Hepatocyte (in vitro differentiated cells): ENCODE results near the gene RASA3. TPM values are rescaled to one million over a fixed set of nuclear protein-coding genes. Genes with fewer than 3 reads are reported as not detected.
A peak's percentile ranks its signal among the peaks of the same experiment; 100 is the strongest.

Source experiments
- DNase-seq: peaks from one replicate; pipeline ENCODE4 v3.0.0-alpha.2; 2016; ENCODE audit warnings: low spot score
- H2AFZ ChIP-seq: fragments of 200-600 bp; sonication (generic); 2 replicates; pipeline ENCODE4 v1.6.0; 2016; ENCODE audit warnings: antibody characterized with exemption, mild to moderate bottlenecking
- H3K27ac ChIP-seq: fragments of 200-600 bp; sonication (generic); 2 replicates; pipeline ENCODE4 v1.5.1; 2016; ENCODE audit warnings: mild to moderate bottlenecking
- H3K27me3 ChIP-seq: fragments of 200-600 bp; sonication (generic); 2 replicates; pipeline ENCODE4 v1.6.1; 2016
- H3K36me3 ChIP-seq: fragments of 200-600 bp; sonication (generic); replicated peaks from 2 replicates; pipeline ENCODE4 v1.5.1; 2016; ENCODE audit warnings: low read depth; ENCODE audit not compliant: insufficient read depth
- H3K4me1 ChIP-seq: fragments of 200-600 bp; sonication (generic); 2 replicates; pipeline ENCODE4 v1.5.1; 2016; ENCODE audit warnings: mild to moderate bottlenecking, moderate library complexity; ENCODE audit not compliant: insufficient read depth
- H3K4me2 ChIP-seq: fragments of 200-600 bp; sonication (generic); 2 replicates; pipeline ENCODE4 v1.6.0; 2016
- H3K4me3 ChIP-seq: fragments of 200-600 bp; sonication (generic); 2 replicates; pipeline ENCODE4 v1.5.1; 2016; ENCODE audit warnings: mild to moderate bottlenecking
- H3K79me2 ChIP-seq: fragments of 200-600 bp; sonication (generic); 2 replicates; pipeline ENCODE4 v1.6.0; 2017; ENCODE audit warnings: mild to moderate bottlenecking
- H3K9me2 ChIP-seq: fragments of 200-600 bp; sonication (generic); replicated peaks from 2 replicates; pipeline ENCODE4 v1.6.0; 2017; ENCODE audit warnings: mild to moderate bottlenecking; ENCODE audit not compliant: insufficient read depth
- H3K9me3 ChIP-seq: fragments of 200-600 bp; sonication (generic); 2 replicates; pipeline ENCODE4 v1.5.1; 2016; ENCODE audit warnings: low read depth, mild to moderate bottlenecking
- H4K20me1 ChIP-seq: fragments of 200-600 bp; sonication (generic); 2 replicates; pipeline ENCODE4 v1.6.0; 2016; ENCODE audit warnings: mild to moderate bottlenecking; ENCODE audit not compliant: insufficient read depth, poor library complexity, severe bottlenecking
- CTCF ChIP-seq: fragments of 200-600 bp; sonication (generic); IDR thresholded peaks from 2 replicates; pipeline ENCODE4 v1.5.1; 2016; ENCODE audit warnings: antibody characterized with exemption, mild to moderate bottlenecking; ENCODE audit not compliant: poor library complexity
- EZH2 ChIP-seq: fragments of 200-600 bp; sonication (generic); IDR thresholded peaks from 2 replicates; pipeline ENCODE4 v1.6.1; 2016; ENCODE audit warnings: antibody characterized with exemption, mild to moderate bottlenecking, borderline replicate concordance
- EZH2phosphoT487 ChIP-seq: fragments of 200-600 bp; sonication (generic); IDR thresholded peaks from one replicate; pipeline ENCODE4 v1.6.1; 2018; ENCODE audit warnings: antibody characterized with exemption, mild to moderate bottlenecking, low read depth, moderate library complexity; ENCODE audit not compliant: unreplicated experiment, severe bottlenecking
- WGBS: methylation state at CpG from one replicate; pipeline ENCODE4 v1.1.6; 2016; ENCODE audit warnings: low lambda C conversion rate; ENCODE audit errors: missing lambda C conversion rate; 5-methylcytosine and 5-hydroxymethylcytosine counted together
- polyA plus RNA-seq: library from polyadenylated mRNA; unstranded; fragments of >200 nt; fragmentation: Nextera tagmentation; extraction: Ambion mirVana; gene quantifications from 2 replicates; pipeline ENCODE4 v1.2.1, GENCODE V29; 2016
- total RNA-seq: library from RNA; depleted of rRNA; stranded (reverse); fragments of >200 nt; gene quantifications from 2 replicates; pipeline ENCODE4 v1.2.3, GENCODE V29; 2014

Gene RASA3
- total and polyA plus RNA-seq, 2 experiments from 2014 or later, result 5.6 to 6.1 TPM

- WGBS, result 97% methylated on average over 13 of the region's 40 CpGs
- DNase-seq, result no peak
- H3K27me3 ChIP-seq, result no peaks in the 10 kb centered on the region
- H3K27ac ChIP-seq, result no peak overlapping the region
- no peak overlapping the region for H2AFZ ChIP-seq
- H3K4me3 ChIP-seq, result no peak overlapping the region
- no peaks in the 10 kb centered on the region for H3K9me2 ChIP-seq
- H3K79me2 ChIP-seq, result no peaks in the 10 kb centered on the region
- H3K4me1 ChIP-seq, result peaks cover 15% of the 10 kb centered on the region
- no peaks in the 10 kb centered on the region for H3K36me3 ChIP-seq
- TF ChIP-seq CTCF (no peak), EZH2 (no peak), EZH2phosphoT487 (no peak)
- H4K20me1 ChIP-seq, result no peaks in the 10 kb centered on the region
- H3K4me2 ChIP-seq, result no peak overlapping the region
- H3K9me3 ChIP-seq, result no peaks in the 10 kb centered on the region
These were observed 62.2 kb downstream of the RASA3 start for GRCh38 chr13:114070098-114070799.

GRCh38 chr13:114069376-114070097, 62.9 kb downstream of the RASA3 start:
- H3K79me2 ChIP-seq, result no peaks in the 10 kb centered on the region
- DNase-seq, result no peak
- no peaks in the 10 kb centered on the region for H3K27me3 ChIP-seq
- no peaks in the 10 kb centered on the region for H3K36me3 ChIP-seq
- no peak for TF ChIP-seq EZH2
- TF ChIP-seq EZH2phosphoT487, result no peak
- TF ChIP-seq CTCF, result no peak
- H3K27ac ChIP-seq, result no peak overlapping the region
- no peaks in the 10 kb centered on the region for H3K9me2 ChIP-seq
- peaks cover 18% of the 10 kb centered on the region for H3K4me1 ChIP-seq
- peak overlapping the region; percentile 53 for H3K4me2 ChIP-seq
- H3K4me3 ChIP-seq, result no peak overlapping the region
- H3K9me3 ChIP-seq, result no peaks in the 10 kb centered on the region
- 95% methylated on average over 3 of the region's 32 CpGs for WGBS
- no peak overlapping the region for H2AFZ ChIP-seq
- no peaks in the 10 kb centered on the region for H4K20me1 ChIP-seq

DNA sequence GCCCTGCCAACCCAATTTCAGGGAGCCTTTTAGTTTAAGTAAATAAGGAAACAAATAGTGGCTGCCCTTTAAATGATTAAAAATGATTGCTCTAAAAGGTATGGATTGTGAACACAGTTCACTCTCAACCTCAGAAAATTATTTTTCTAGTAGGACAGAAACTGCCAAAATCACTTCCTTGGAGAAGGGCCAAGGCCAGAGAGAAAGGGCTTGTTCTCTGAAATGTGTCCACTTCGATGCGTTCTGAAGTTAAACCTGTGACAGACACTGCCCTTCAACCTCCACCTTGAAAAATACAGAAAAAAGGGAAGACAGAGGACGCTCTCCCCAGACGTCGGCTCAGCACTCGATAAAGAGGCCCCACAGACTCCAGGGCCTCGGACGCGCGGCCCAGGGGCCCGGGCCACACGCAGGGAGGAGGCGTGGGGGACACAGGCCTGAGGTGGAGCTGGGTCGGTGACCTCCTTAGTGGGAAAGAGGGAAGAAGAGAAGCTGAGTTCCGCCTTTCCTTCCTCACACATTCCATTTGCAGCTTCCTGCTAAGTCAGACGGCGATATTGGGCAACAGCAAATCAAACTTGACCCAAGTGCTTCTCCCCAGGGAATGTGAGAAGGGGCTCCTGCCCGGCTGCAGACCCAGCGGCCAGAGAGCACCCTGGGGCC, 63.6 kb downstream of the RASA3 start:
- Histone ChIP-seq H3K36me3 (no peaks in the 10 kb centered on the region), H3K4me2 (peak overlapping the region; percentile 53)

More for the DNA sequence above, 63.6 kb downstream of the RASA3 start:
- no peaks in the 10 kb centered on the region for H4K20me1 ChIP-seq
- H3K27ac ChIP-seq, result peak overlapping the region; percentile 83
- no peaks in the 10 kb centered on the region for H3K79me2 ChIP-seq
- H3K4me3 ChIP-seq, result no peak overlapping the region
- TF ChIP-seq CTCF, result no peak
- no peak for TF ChIP-seq EZH2
- no peak for TF ChIP-seq EZH2phosphoT487
- no peaks in the 10 kb centered on the region for H3K27me3 ChIP-seq
- 63% methylated on average over 16 of the region's 19 CpGs for WGBS
- H3K9me3 ChIP-seq, result no peaks in the 10 kb centered on the region
- no peaks in the 10 kb centered on the region for H3K9me2 ChIP-seq
- peaks cover 25% of the 10 kb centered on the region for H3K4me1 ChIP-seq
- DNase-seq, result no peak
- no peak overlapping the region for H2AFZ ChIP-seq
